DND-41 (cell line): ENCODE data around the gene HSPA12A.

Experiments used
- CTCF ChIP-seq: IDR thresholded peaks from 2 replicates; pipeline ENCODE4 v1.5.1; 2012; ENCODE audit warnings: borderline replicate concordance, low read length, moderate library complexity, mild to moderate bottlenecking; ENCODE audit not compliant: poor library complexity, severe bottlenecking; ENCODE audit errors: extremely low read depth
- EZH2 ChIP-seq: IDR thresholded peaks from 3 replicates; pipeline ENCODE4 v1.6.1; 2012; ENCODE audit warnings: borderline replicate concordance, low read depth, mild to moderate bottlenecking, moderate library complexity, low read length, inconsistent platforms; ENCODE audit not compliant: severe bottlenecking

DNA sequence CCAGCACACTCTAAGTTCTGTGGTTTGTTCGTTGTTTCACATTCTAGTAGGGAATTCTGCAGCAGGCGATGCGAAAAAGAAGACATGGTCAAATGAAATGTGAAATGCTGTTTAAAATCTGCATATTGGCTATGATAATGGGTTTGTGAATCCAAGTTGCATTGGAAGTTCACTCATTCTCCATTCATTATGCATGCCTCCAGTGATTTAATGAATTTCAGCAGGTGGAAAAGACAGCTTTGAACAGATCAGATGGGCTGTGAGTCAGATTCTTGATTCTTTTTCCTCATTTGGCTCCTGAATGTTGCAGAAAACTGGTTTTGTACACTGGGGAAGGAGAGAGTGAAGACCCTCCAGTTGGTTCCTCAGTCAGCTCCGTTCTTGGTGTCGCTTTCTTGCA lies 69.5 kb downstream of the HSPA12A start:
- TF ChIP-seq CTCF (no peak), EZH2 (no peak)
